ENCODE results near the gene GAGE12E. TPM values are rescaled to one million over a fixed set of nuclear protein-coding genes. Genes with fewer than 3 reads are reported as not detected.
"Not testable (repeated sequence)": the region's sequence is repeated elsewhere in the genome, so short reads cannot be mapped to it uniquely, and the experiment has no call there.

The GAGE12E gene
- not detected for total RNA-seq
- long read RNA-seq = 0 reads

GRCh38 chrX:49550989-49551388 is at the start of gene GAGE12E:
Gene GAGE12E (plus strand): TSS chrX:49551289. CDS start chrX:49552444, 1,155 bp downstream.
- DNase-seq (ENCODE audit: low spot score); intact Hi-C loops (cut with DNase I): not testable (repeated sequence)

DNA sequence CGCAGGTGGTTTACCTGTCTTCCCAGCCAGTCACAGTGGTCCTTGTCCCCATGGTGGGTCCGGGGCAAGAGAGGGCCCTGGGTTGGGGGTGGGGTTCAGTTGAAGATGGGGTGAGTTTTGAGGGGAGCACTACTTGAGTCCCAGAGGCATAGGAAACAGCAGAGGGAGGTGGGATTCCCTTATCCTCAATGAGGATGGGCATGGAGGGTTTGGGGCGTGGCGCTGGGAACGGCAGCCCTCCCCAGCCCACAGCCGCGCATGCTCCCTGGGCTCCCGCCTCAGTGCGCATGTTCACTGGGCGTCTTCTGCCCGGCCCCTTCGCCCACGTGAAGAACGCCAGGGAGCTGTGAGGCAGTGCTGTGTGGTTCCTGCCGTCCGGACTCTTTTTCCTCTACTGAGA is 19.2 kb upstream of the GAGE12E start, which contains the start of gene GAGE12C:
Gene GAGE12C, plus strand, starts transcription at position 301 of the 400 bp plus-strand sequence. CDS start 1,155 bp downstream, outside the sequence.
- intact Hi-C loops (cut with DNase I); DNase-seq (ENCODE audit: low spot score): not testable (repeated sequence)

- DNase-seq (ENCODE audit: low spot score); intact Hi-C loops (cut with DNase I): not testable (repeated sequence)
Observed at GRCh38 chrX:49541433-49541832, 9.7 kb upstream of the GAGE12E start, which contains the start of gene GAGE12D. Gene GAGE12D (plus strand): TSS chrX:49541733. CDS start chrX:49542888, 1,155 bp downstream.

GRCh38 chrX:49560542-49560941 is 9.5 kb downstream of the GAGE12E start, which contains the start of gene GAGE12F:
Gene GAGE12F (plus strand): TSS chrX:49560842. CDS start chrX:49561997, 1,155 bp downstream.
- DNase-seq (ENCODE audit: low spot score); intact Hi-C loops (cut with DNase I): not testable (repeated sequence)

- intact Hi-C loops (cut with DNase I); DNase-seq (ENCODE audit: low spot score): not testable (repeated sequence)
Observed at GRCh38 chrX:49568728-49569127, 17.6 kb downstream of the GAGE12E start.

DNA sequence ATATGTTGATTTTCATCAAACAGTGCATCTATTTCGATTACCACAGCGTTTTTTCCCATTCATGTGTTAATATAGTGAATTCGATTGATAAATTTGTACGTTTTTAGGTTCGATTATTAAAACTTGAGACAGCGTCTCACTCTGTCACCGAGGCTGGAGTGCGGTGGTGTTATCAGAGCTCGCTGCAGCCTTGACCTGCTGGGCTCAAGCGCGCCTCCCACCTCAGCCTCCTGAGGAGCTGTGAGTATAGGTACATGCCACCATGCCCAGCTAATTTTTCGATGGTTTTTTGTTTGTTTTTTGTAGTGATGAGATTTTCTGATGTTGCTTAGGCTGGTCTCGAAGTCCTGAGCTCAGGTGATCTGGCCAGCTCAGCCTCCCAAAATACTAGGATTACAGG is 18.1 kb downstream of the GAGE12E start:
- DNase-seq (ENCODE audit: low spot score); intact Hi-C loops (cut with DNase I): not testable (repeated sequence)

GRCh38 chrX:49570100-49570499 is 19.0 kb downstream of the GAGE12E start, which contains the start of gene GAGE12G:
Gene GAGE12G (plus strand): TSS chrX:49570400. CDS start chrX:49571555, 1,155 bp downstream.
- DNase-seq (ENCODE audit: low spot score); intact Hi-C loops (cut with DNase I): not testable (repeated sequence)

GRCh38 chrX:49579649-49580048 is 28.6 kb downstream of the GAGE12E start, which contains the start of gene GAGE12H:
Gene GAGE12H (plus strand): TSS chrX:49579949. CDS start chrX:49581104, 1,155 bp downstream.
- intact Hi-C loops (cut with DNase I); DNase-seq (ENCODE audit: low spot score): not testable (repeated sequence)

DNA sequence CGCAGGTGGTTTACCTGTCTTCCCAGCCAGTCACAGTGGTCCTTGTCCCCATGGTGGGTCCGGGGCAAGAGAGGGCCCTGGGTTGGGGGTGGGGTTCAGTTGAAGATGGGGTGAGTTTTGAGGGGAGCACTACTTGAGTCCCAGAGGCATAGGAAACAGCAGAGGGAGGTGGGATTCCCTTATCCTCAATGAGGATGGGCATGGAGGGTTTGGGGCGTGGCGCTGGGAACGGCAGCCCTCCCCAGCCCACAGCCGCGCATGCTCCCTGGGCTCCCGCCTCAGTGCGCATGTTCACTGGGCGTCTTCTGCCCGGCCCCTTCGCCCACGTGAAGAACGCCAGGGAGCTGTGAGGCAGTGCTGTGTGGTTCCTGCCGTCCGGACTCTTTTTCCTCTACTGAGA is 38.1 kb downstream of the GAGE12E start, which contains the start of gene GAGE2A:
Gene GAGE2A, plus strand, starts transcription at position 301 of the 400 bp plus-strand sequence. CDS start 1,155 bp downstream, outside the sequence.
- DNase-seq (ENCODE audit: low spot score); intact Hi-C loops (cut with DNase I): not testable (repeated sequence)

DNA sequence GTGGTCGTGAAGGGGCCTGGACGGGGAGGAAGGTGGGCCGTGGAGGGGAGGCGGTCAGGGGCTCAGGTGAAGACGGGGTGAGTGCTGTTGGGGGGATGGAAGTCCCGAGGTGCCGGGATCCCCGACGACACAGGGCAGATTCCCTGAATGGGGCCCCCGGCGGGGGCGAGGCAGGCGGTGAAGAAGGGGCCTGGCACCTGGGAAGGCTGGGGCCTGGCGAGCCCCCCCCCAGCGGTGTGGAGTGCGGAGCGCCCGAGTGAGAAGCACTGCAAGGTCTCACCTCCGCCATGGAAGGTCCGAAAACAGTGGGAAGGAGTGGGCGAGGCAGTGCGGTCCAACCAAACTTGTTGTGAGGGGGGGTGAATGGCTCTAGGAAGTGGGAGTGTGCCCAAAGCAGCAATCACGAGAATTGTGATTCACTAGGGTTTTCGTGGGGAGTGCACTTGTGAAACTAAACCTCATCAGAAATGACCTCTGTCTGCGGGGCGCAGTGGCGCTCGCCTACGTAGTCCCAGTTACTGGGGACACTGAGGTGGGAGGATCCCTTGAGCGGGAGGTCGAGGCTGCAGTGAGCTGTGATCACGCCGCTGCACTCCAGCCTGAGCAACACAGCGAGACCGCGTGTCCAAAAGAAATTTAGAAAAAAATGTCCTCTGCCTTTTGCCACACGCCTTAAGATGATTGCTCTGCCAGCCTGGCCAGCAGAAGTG is 38.8 kb downstream of the GAGE12E start:
- intact Hi-C loops (cut with DNase I) = not testable (repeated sequence)
- DNase-seq (ENCODE audit: low spot score) = peak; percentile 78

DNA sequence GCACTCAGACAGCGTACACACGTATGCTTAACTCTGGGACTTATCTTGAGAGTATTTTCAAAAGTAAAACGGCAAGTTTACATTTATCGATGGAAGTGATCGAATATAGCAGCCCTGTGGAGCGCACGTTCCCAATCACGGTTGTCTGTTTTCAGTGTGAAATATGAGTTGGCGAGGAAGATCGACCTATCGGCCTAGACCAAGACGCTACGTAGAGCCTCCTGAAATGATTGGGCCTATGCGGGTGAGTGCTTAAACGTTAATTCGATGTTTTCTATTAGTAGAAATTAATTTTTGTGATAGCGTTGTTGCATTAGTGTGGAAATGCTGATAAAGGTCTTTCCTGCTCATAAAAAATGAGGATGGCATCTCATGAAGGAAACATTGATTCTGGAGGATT is 39.4 kb downstream of the GAGE12E start:
- intact Hi-C loops (cut with DNase I); DNase-seq (ENCODE audit: low spot score): not testable (repeated sequence)

DNA sequence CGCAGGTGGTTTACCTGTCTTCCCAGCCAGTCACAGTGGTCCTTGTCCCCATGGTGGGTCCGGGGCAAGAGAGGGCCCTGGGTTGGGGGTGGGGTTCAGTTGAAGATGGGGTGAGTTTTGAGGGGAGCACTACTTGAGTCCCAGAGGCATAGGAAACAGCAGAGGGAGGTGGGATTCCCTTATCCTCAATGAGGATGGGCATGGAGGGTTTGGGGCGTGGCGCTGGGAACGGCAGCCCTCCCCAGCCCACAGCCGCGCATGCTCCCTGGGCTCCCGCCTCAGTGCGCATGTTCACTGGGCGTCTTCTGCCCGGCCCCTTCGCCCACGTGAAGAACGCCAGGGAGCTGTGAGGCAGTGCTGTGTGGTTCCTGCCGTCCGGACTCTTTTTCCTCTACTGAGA is 47.6 kb downstream of the GAGE12E start, which contains the start of gene GAGE1:
Gene GAGE1, plus strand, starts transcription at position 301 of the 400 bp plus-strand sequence. CDS start 1,155 bp downstream, outside the sequence.
- intact Hi-C loops (cut with DNase I); DNase-seq (ENCODE audit: low spot score): not testable (repeated sequence)

Other genes starting within 250 kb of the GAGE12E start
- not detected for gene GAGE10, start 247.6 kb upstream of the GAGE12E start, total RNA-seq
- gene GAGE12J, start 229.3 kb upstream of the GAGE12E start, total RNA-seq = not detected
- gene GAGE13, start 219.7 kb upstream of the GAGE12E start, total RNA-seq = not detected
- not detected for gene GAGE12C, start 19.1 kb upstream of the GAGE12E start, total RNA-seq
- not detected for gene GAGE12D, start 9.6 kb upstream of the GAGE12E start, total RNA-seq
- gene GAGE12F, start 9.6 kb downstream of the GAGE12E start, total RNA-seq = not detected
- gene GAGE12G, start 19.1 kb downstream of the GAGE12E start, total RNA-seq = not detected
- not detected for gene GAGE12H, start 28.7 kb downstream of the GAGE12E start, total RNA-seq
- not detected for gene GAGE2A, start 38.2 kb downstream of the GAGE12E start, total RNA-seq
- not detected for gene GAGE1, start 47.7 kb downstream of the GAGE12E start, total RNA-seq
- not detected for gene PAGE1, start 144.7 kb downstream of the GAGE12E start, total RNA-seq

Measured in cardiac septum (tissue), 1 donor.